HG03558 (cell line): ENCODE results near the gene ZNF792.
"Not testable (repeated sequence)": the region's sequence is repeated elsewhere in the genome, so short reads cannot be mapped to it uniquely, and the experiment has no call there.

Source experiments
- ATAC-seq: cut with Tn5 transposase; IDR thresholded peaks from one replicate; pipeline ENCODE4 v1.9.1; 2021; ENCODE audit warnings: moderate number of reproducible peaks; ENCODE audit not compliant: unreplicated experiment; ENCODE audit errors: extremely low read depth

The ZNF792 gene

DNA sequence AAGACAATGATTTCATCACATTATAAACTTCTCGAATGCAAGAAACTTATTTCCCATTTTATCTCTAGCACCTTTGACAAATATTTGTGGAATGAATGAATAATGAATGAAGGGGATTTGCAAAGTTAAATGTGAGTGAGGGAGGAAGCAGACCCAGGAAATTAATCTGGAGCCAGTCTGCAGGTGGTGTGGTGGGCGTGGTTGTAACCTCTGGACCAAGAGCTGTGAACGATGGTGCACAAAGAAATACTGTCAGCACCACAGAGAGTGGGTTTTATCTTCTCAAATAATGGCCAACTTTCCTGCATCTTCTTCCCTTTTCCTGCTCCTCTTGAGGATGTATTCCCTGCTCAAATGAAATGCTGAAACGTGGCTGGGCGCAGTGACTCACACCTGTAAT, 11.0 kb upstream of the ZNF792 start:
- ATAC-seq: no peak

DNA sequence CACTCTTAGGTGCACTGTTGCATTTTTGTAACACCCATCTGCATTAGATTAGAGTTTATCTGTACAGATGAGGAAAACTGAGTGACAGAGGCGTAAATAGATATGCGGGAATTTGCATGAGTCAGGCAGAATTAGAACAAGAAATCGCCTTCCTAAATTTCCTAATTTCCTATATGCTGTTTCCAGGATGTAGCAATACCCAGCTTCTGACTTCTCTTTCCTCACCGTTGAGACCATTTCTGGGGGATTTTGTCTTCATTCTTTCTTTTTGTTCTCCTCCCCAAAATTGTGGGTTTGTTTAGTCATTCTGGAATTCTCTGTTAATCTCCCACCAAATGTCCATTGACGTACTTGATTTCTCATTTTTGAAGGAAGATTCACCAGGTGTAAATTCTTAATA, 10.6 kb upstream of the ZNF792 start:
- ATAC-seq: no peak

DNA sequence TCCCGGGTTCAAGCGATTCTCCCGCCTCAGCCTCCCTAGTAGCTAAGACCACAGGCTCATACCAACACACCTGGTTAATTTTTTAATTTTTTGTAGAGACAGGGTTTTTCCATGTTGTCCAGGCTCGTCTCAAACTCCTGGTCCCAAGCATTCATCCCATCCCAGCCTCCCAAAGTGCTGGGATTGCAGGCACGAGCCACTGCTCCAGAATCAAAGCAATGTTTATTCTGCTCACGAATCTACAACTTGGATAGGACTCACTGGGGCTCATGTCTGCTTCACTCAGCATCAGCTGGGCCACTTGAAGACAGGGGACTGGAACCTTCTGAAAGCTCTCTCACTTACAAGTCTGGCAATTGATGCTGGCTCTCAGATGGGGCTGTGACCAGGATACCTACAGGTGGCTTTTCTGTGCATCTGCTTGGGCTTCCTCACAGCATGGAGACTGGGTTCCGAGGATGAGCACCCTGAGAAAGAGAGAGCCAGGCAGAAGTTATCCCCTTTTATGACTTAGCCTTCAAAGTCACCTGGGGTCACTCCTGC, 8.2 kb upstream of the ZNF792 start:
- no peak for ATAC-seq

DNA sequence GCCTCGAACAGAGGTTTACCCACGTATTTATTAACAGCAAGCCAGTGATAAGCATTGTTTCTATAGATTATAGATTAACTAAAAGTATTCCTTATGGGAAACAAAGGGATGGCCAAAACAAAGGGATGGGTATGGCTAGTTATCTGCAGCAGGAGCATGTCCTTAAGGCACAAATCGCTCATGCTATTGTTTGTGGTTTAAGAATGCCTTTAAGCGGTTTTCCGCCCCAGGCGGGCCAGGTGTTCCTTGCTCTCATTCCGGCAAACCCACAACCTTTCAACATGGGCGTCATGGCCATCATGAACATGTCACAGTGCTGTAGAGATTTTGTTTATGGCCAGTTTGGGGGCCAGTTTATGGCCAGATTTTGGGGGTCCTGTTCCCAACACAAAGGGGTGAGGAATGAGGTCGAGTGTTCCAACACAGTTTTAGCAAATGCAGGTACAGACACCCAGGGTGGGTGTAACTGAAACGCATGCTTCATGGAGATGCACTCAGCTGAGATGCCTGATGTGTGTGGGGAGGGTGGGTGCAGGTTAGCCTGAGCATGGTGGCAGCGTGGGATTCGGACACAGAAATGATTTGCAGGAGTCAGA, 6.3 kb upstream of the ZNF792 start:
- ATAC-seq: not testable (repeated sequence)

DNA sequence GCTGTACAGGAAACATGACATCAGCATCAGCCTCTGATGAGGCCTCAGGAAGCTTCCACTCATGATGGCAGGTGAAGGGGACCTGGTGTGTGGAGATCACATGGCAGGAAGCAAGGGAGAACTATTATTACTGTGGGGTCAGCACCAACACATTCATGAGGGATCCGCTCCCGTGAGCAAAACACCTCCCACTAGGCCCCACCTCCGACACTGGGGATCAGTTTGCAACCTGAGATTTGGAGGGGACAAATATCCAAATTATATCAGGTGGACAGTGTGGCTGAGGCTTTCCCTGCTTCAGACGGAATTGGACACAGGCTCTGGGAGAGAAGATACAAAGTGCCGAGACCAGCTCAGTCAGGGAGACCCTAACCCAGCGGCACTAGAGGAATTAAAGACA, 5.7 kb upstream of the ZNF792 start:
- ATAC-seq: no peak

DNA sequence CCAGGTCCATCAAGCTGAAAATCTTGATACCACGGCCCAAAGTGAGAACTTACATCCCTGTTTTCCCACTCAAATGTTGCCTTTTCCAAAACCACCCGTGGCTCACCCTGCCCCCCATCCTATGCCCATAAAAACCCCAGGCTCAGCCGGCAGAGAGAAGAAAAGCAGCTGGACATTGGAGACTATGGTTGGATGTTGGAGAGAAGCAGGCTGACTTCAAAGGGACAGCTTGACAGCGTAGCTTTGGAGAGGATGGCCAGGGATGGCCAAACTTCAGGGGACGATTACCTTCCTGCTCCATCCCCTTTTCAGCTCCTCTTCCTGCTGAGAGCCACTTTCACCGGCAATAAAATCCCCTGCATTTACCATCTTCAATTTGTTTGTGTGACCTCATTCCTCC, 3.5 kb upstream of the ZNF792 start:
- ATAC-seq: no peak

DNA sequence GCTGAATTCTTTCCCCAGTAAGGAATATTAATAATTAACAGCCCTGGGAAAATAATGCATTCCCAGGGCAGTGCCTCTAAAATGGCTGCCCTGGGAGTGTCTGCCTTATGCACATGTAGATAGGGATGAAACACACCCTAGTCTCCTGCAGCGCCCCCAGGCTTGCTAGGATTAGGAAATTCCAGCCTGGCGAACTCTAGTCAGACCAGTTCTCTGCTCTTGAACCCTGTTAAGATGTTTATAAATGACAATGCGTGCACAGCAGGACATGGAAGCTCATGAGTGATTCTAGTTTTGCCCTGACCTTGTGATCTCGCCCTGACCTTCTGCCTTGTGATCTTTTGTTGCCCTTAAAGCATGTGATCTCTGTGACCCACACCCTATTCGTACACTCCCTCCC, 1.5 kb upstream of the ZNF792 start:
- ATAC-seq: not testable (repeated sequence)

DNA sequence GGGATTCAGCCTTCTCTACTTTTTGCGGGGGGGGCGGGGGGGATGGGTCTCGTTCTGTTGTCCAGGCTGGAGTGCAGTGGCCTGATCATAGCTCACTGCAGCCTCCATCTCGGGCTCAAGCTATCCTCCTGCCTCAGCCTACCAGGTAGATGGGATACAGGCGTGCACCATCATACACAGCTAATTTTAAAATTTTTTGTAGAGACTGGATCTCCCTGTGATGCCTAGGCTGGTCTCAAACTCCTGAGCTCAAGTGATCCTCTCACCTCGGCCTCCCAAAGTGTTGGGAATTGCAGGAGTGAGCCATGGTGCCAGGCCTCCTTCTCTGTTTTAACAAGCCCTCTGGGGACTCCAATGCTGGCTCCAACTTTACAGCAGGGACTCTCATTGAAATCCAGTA, 569 bp upstream of the ZNF792 start:
- ATAC-seq: no peak

DNA sequence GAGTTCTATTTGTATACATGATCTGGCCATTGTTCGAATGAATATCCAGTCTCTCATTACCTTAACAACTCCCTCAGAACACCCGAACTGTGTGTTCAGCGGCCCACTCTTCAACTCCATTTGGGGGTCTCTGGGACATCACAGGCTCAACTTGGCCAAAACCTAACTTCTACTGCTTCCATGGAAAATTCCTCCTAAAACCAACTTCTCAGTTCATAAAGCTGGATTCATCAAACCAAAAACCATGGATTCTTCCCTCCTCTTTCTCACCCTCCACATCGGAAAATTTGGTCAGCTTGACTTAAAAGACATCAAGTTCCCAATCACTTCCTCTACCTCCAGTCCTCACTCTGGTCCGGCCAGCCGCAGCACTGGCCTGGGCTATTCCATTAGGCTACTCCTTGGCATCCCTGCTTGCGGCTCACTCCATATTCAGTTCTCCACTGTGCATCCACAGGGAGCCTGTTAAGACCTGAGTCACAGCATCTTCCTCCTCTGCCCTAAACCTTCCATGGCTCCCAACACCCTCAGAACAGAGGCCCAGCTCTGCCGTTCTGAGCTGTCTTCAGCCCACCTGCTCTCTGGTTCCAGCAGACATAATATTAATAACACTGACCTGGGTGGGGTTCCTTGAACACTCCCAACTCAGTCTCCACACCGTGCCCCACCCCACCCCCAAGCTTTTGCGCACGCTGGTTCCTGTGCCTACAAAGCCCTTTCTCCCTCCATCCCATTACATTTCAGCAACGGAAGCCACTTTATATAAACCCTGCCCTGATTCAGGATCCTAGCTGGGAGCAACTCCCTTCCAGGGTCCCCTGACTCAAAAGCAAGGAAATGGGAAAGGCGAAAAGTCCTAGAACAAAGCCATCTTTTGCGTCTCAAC, 1.1 kb downstream of the ZNF792 start:
- ATAC-seq: no peak

DNA sequence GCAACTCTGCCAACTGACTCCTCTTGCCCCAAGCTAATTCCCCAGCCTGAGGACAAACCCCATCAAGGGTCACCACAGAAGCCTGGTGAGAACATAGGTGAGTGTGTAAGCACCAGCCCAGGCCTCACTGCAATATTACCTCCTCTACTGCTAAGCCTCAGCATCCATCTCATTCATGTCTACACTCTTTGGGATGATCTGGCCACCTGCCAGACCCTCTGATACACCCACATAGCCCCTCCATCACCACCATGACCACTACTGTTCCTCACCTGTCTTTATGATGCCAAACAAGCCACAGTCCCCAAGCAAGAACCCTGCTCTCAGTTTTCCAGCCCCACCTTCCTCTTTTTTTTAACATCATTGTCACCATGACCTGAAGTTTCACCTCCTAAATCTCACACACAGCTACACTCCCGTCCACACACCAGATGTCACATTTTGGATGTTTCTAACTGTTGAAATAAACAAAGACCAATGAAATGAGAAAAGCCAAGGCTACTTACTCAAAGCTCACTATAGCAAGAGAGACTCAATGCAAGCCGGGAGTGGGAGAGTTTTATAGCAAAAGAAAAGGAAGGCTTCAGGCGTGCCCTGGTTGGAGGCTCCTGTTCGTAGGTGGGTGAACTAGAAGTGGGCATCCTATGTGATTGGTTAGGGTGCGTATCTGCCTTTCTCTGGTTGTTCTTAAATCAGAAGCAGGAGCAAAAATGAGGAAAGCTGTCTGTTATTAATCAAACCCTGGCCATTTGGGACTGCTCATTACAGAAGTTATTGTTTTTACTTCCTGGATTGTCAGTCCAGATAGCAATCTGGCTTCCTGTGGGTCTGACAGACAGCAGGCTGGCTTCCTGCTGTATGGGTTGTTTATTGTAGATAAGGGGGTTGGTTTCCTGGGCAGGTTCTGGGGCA, 2.0 kb downstream of the ZNF792 start:
- ATAC-seq: no peak

DNA sequence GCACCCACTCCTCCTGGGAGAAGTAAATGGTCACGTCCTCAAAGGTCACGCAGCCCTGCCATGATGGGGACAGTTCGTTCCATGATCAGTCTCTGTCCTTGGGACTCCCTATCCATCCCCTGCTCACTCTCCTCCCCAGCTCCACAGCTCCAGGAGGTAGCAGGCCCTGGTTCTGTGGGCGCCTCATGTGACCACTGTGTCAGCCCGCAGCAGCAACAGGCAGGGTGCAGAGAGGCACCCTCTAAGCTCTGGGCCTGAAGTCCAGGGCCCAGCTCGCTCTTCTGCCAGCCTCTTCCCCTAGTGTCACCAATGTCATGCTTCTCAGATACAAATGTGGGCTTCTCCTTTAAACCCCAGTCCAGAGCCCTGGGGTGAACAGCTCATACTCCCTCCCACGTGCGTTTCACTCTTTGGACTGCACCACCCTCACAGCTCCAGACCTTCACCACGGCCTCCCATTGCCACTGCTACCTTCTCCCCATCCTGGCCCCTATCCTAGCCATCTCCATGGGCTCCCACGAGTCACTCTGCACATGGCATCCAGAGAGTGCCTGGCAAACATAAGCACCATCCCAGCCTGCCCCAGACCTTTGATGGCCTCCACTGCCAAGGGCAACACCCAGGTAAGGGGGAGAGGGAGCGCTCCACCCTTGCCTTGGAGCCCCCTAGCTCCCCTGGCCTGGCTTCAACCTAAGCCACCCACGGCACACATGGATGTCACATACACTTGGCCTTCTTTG, 2.9 kb downstream of the ZNF792 start:
- no peak for ATAC-seq

DNA sequence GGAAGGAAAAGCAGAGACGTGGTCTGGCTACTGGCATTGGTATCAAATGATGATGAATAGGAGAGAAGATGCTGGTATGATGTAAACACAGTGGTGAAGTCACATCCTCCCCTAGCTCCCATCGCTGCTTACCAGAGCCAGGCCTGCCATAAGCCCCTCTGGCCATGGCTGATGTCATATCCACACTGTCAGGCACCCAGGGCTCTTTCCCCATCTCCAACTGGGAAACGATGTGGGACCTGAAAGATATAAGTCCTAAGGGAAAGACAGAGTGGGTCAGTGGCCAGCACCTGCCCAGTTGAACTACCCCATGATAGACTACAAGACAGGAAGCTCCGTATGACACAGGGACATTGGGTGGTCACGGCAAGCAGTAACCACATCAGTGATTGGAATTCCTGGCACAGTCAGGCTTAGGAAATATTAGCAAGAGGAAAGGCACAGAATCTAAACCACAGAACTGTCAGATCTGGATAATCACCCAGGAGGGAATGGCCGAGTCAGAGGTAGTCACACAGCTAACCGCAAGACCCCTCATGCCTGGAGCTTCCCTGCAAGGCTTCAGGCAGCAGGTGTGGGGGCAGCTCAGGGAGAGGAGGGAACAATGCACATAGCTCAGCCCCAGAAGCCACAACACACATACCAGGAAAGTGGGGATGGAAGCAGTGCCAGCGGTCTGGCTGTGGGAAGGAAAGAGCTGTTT, 3.8 kb downstream of the ZNF792 start:
- ATAC-seq: no peak

DNA sequence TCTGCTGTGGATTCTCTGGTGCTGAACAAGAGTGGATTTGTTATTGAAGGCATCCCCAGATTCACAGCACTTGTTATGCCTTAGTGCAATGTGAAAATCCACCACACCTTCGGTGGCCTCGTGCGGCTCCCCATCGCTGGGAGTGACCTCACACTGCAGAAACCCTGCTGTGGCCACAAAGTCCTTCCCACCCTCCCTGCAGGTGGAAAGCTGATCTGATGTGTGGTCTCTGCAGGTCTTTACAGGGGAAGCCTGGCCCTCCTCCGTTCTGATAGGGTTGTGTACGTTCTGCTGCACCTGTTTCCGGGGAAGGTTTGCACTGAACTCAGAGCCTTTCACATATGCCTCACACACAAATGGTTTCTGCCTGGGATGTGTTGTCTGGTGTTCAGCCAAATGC, 5.0 kb downstream of the ZNF792 start:
- ATAC-seq: no peak

DNA sequence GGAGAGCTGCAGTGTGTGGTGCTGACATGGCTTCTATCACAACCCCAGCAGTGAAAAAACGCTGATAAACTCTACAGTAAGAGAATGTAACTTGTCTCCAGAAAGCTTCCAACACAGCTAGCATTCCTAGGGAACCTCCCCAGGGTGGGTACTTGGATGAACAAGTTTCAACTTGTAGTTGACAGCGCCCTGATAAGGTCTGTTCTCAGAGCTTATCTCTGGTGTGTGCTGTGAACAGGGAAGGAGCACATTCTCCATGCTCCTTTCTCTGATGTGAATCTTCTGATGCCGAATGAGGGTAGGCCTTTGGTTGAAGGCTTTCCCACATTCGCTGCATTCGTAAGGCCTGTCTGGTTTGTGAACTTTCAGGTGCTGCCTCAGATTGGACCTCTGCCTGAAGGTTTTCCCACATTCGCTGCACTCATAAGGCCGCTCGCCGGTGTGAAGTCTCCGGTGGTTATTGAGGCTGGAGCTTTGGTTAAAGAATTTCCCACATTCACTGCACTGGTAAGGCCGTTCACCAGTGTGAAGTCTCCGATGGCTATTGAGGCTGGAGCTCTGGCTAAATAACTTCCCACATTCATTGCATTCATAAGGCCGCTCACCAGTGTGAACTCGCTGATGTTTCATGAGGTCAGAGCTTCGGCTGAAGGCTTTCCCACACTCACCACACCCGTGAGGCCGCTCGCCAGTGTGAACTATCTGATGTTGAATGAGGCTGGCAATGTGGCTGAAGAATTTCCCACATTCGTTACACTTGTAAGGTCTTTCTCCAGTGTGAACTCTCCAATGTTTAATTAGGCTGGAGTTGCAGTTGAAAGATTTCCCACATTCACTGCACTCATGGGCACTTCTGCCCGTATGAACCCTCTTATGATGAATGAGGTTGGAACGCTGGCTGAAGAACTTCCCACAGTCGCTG, 5.9 kb downstream of the ZNF792 start:
- no peak for ATAC-seq

DNA sequence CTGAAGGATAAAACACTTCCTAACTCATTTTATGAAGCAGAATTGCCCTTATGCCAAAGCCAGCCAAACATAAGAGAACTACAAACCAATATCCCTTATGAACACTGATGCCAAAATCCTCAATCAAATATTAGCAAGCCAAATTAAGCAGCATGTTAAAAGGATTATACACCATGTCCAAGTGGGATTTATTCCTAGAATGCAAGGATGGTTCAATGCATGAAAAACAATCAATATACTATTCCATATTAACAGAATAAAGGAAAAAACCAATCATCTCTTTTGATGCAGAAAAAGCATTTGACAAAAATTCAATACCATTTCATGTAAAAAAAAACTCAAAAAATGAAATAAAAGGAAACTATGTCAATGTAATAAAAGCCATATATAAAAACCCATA, 10.9 kb downstream of the ZNF792 start:
- ATAC-seq: no peak

DNA sequence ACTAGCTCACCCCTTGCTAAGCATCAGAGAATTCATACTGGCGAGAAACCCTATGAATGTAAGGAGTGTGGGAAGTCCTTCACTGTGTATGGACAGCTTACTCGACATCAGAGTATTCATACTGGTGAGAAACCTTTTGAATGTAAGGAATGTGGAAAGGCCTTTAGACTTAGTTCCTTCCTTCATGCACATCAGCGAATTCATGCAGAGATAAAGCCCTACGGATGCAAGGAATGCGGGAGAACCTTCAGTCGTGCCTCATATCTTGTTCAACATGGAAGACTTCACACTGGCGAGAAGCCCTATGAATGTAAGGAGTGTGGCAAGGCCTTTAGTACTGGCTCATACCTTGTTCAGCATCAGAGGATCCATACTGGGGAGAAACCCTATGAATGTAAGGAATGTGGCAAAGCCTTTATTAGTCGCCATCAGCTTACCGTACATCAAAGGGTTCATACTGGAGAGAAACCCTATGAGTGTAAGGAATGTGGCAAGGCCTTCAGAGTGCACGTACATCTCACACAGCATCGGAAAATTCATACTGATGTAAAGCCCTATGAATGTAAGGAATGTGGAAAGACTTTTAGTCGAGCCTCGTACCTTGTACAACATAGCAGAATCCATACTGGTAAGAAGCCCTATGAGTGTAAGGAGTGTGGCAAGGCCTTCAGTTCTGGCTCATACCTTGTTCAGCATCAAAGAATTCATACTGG, 20.0 kb downstream of the ZNF792 start:
- ATAC-seq: no peak

DNA sequence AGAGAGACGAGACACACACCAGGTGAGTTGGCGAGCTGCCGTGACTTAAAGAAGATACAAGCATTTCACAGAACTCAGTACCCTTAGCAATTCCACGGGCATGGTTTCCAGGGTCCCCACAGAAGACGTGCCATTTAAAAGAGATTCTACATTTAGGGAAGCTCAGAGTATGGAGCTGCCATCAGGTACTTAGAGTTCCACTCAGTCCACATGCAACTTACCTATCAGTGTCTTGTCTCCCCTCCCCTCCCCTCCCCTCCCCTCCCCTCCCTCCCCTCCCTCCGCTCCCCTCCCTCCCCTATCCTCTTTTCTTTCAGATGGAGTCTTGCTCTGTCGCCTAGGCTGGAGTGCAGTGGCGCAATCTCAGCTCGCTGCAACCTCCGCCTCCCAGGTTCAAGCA, 25.1 kb downstream of the ZNF792 start:
- no peak for ATAC-seq

DNA sequence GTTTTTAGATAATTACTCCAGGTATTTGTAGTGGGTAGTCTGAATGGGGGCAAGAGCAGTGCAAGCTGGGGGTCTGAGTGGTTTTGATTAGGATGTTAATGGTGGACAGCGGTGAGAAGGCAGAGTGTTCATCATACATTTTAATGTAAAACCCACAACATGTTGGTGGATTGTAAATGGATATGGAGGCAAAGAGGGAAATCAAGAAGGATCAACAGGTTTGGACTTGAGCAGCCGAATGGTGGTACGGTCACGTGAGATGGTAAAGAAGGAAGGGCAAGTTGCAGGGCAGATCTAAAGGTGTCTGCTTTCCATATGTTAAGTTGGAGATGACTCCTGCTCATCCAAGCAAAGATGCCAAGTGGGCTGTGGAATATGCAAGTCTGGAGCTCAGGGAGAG, 27.8 kb downstream of the ZNF792 start:
- ATAC-seq: no peak
